GM04503 (cell line): ENCODE measurements around the gene NXPH4.

Source experiments
- DNase-seq: peaks from one replicate; pipeline ENCODE4 v3.0.0-alpha.2; 2012; ENCODE audit warnings: low read depth

NXPH4 gene

GRCh38 chr12:57232156-57232756, 15.7 kb downstream of the NXPH4 start:
- no peak for DNase-seq

GRCh38 chr12:57233357-57234232, 17.0 kb downstream of the NXPH4 start:
- DNase-seq: no peak

- DNase-seq: no peak
Measured at GRCh38 chr12:57234233-57234570, 17.6 kb downstream of the NXPH4 start.

- no peak for DNase-seq
Measured at GRCh38 chr12:57234571-57235016, 18.0 kb downstream of the NXPH4 start.

GRCh38 chr12:57235017-57235727, 18.6 kb downstream of the NXPH4 start:
- DNase-seq: no peak

- DNase-seq: no peak
Measured at GRCh38 chr12:57235728-57236131, 19.1 kb downstream of the NXPH4 start.

GRCh38 chr12:57236201-57236924, 19.8 kb downstream of the NXPH4 start:
- no peak for DNase-seq

- DNase-seq: no peak
Measured at GRCh38 chr12:57236925-57237595, 20.5 kb downstream of the NXPH4 start.

- DNase-seq: no peak
Measured at GRCh38 chr12:57237596-57237931, 21.0 kb downstream of the NXPH4 start.

GRCh38 chr12:57237932-57238853, 21.6 kb downstream of the NXPH4 start:
- DNase-seq: no peak

GRCh38 chr12:57238854-57239554, 22.4 kb downstream of the NXPH4 start:
- peak; percentile 49 for DNase-seq

- no peak for DNase-seq
Measured at GRCh38 chr12:57239587-57240065, 23.0 kb downstream of the NXPH4 start.

GRCh38 chr12:57240066-57240921, 23.7 kb downstream of the NXPH4 start:
- no peak for DNase-seq

GRCh38 chr12:57240926-57241401, 24.4 kb downstream of the NXPH4 start:
- DNase-seq: no peak

GRCh38 chr12:57241402-57242310, 25.1 kb downstream of the NXPH4 start:
- no peak for DNase-seq

GRCh38 chr12:57242329-57242690, 25.7 kb downstream of the NXPH4 start:
- DNase-seq: no peak

GRCh38 chr12:57242691-57243454, 26.3 kb downstream of the NXPH4 start:
- DNase-seq: no peak
